Small intestine (tissue), 7 donors: Measurements from ENCODE around the gene CYP46A1. TPM values are rescaled to one million over a fixed set of nuclear protein-coding genes. Genes with fewer than 3 reads are reported as not detected.

Experiments
- DNase-seq, 2 donors: peaks; one replicate each; pipeline versions ENCODE4 v3.0.0 to v3.0.0-alpha.2; 2013
- FAIRE-seq: peaks from 2 replicates; lab custom pipeline; 2012; peaks lifted over from hg19 to GRCh38; lab: Jason Lieb, UNC
- H3K27ac ChIP-seq, 3 donors: one replicate each; pipeline ENCODE4 v1.5.1; 2013; ENCODE audit warnings: low read length in 2 of 3, mild to moderate bottlenecking in 2 of 3, control low read depth in 1 of 3, inconsistent platforms in 1 of 3, low read depth in 1 of 3, moderate library complexity in 1 of 3
- H3K27me3 ChIP-seq, 3 donors: one replicate each; pipeline ENCODE4 v1.6.1; 2013; ENCODE audit warnings: low read length in 3 of 3, inconsistent platforms in 1 of 3; ENCODE audit not compliant: control insufficient read depth in 3 of 3, insufficient read depth in 3 of 3
- H3K36me3 ChIP-seq, 3 donors: one replicate each; pipeline ENCODE4 v1.6.1; 2013; ENCODE audit warnings: low read length in 3 of 3, inconsistent platforms in 1 of 3, low read depth in 1 of 3, mild to moderate bottlenecking in 1 of 3, moderate library complexity in 1 of 3; ENCODE audit not compliant: control insufficient read depth in 3 of 3, insufficient read depth in 2 of 3
- H3K4me1 ChIP-seq, 3 donors: one replicate each; pipeline ENCODE4 v1.6.1; 2013; ENCODE audit warnings: low read length in 2 of 3, inconsistent platforms in 1 of 3, low read depth in 1 of 3, mild to moderate bottlenecking in 1 of 3, moderate library complexity in 1 of 3; ENCODE audit not compliant: control insufficient read depth in 3 of 3, insufficient read depth in 2 of 3
- H3K4me3 ChIP-seq, 3 donors: one replicate each; pipeline ENCODE4 v1.5.1; 2013; ENCODE audit warnings: low read length in 3 of 3, control low read depth in 1 of 3, inconsistent platforms in 1 of 3, low read depth in 1 of 3, mild to moderate bottlenecking in 1 of 3, moderate library complexity in 1 of 3
- H3K9me3 ChIP-seq, 2 donors: one replicate each; pipeline ENCODE4 v1.6.1; 2013; ENCODE audit warnings: low read depth in 1 of 2, low read length in 1 of 2; ENCODE audit not compliant: control insufficient read depth in 2 of 2, insufficient read depth in 1 of 2
- WGBS, 3 donors: extraction: QIAGEN DNeasy Blood & Tissue Kit; methylation state at CpG; one replicate each; pipeline ENCODE4 v1.1.7; 2013; 5-methylcytosine and 5-hydroxymethylcytosine counted together
- polyA plus RNA-seq, 4 donors: library from polyadenylated mRNA; stranded (reverse) in 3 of 4; unstranded in 1 of 4; fragments of 200-250 nt in 3 of 4; fragments of 120-200 nt in 1 of 4; gene quantifications; one replicate each; pipeline versions ENCODE4 v1.2.1 to v1.2.3, GENCODE V29; 2013
- donor health status: healthy with polysubstance abuse.
- donor health status: control.
- donor health status: control.
- donor health status: Bipolar disorder and iron deficiency.
- donor health status: healthy.

Gene CYP46A1
- polyA plus RNA-seq, 4 donors = 0.64 to 0.96 TPM; not detected in 2

DNA sequence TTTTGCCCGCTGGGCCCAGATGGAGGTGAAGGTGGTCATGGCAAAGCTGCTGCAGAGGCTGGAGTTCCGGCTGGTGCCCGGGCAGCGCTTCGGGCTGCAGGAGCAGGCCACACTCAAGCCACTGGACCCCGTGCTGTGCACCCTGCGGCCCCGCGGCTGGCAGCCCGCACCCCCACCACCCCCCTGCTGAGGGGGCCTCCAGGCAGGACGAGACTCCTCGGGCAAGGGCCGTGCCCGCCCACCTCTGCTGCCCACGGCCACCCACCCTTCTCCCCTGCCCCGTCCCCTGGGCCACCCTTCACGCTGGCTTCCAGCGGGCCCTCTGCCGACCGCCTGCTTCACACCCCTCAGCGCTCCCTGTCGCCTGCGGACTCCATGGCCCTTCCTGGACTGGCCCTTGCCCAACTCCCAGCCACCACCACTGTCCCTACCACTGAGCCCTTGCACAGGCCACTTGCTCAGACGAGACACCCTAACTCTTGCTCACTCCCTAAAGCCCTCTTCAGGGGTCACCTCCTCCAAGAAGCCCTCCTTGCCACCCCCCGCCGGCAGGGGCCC lies 42.5 kb downstream of the CYP46A1 start:
- FAIRE-seq (no peak), DNase-seq (no peak)
- H3K4me1 ChIP-seq = peaks cover 0 to 7% (median 0%) of the 10 kb centered on the region in 3 donors
- no peaks in the 10 kb centered on the region for H3K36me3 ChIP-seq
- no peaks in the 10 kb centered on the region for H3K9me3 ChIP-seq
- H3K4me3 ChIP-seq = no peak overlapping the region
- WGBS, 3 donors = 77 to 81% (median 81%) methylated on average over 23 to 26 of the region's 26 CpGs
- no peaks in the 10 kb centered on the region for H3K27me3 ChIP-seq
- no peak overlapping the region for H3K27ac ChIP-seq

GRCh38 chr14:99727096-99727870 lies 43.2 kb downstream of the CYP46A1 start:
- 85 to 90% (median 89%) methylated on average over 22 to 25 of the region's 25 CpGs for WGBS, 3 donors
- no peak for DNase-seq

DNA sequence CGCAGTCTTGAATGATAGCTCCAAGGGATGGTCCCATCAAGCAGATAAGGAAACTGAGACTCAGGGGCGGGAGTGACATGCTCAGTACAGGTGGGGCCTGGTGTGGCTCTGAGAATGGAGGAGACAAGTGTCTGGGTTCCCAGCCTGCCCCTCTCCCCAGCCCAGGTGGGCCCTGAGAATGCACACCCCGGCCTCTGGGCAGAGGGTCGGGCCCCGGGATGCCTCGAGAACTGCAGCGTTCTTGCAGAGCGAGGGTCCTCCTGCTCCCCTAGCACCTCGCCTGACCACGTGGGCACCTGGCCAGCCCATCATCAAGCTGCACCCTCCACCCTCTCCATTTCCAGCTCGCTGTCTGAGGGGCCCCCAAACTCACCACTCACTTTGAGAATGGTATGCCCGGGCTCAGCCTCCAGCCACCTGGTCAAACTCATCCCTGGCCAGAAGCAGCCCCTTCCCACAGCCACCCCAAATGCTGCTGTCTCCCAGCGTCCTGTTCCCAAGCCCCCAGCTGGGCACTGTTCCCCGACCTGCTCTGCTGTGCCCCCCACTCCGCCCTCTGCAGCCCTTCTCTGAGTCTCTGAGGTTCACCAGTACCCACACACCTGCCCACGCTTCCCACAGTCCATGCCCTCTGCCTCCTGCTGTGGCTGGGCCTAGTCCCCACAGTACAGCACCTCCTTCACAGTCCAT lies 44.3 kb downstream of the CYP46A1 start:
- no peak overlapping the region for H3K4me3 ChIP-seq
- 70 to 88% (median 80%) methylated on average over 16 of the region's 16 CpGs for WGBS, 3 donors
- H3K27ac ChIP-seq = no peak overlapping the region
- H3K9me3 ChIP-seq = no peaks in the 10 kb centered on the region
- FAIRE-seq (no peak), DNase-seq (no peak)
- no peaks in the 10 kb centered on the region for H3K27me3 ChIP-seq
- H3K36me3 ChIP-seq = no peaks in the 10 kb centered on the region
- H3K4me1 ChIP-seq = peaks cover 0 to 7% (median 0%) of the 10 kb centered on the region in 3 donors

More at GRCh38 chr14:99727096-99727870, 43.2 kb downstream of the CYP46A1 start:
- Histone ChIP-seq H3K36me3 (no peaks in the 10 kb centered on the region), H3K4me3 (no peak overlapping the region), H3K27ac (no peak overlapping the region), H3K9me3 (no peaks in the 10 kb centered on the region), H3K4me1 (peaks cover 0 to 7% (median 0%) of the 10 kb centered on the region in 3 donors), H3K27me3 (no peaks in the 10 kb centered on the region)
- FAIRE-seq = no peak

DNA sequence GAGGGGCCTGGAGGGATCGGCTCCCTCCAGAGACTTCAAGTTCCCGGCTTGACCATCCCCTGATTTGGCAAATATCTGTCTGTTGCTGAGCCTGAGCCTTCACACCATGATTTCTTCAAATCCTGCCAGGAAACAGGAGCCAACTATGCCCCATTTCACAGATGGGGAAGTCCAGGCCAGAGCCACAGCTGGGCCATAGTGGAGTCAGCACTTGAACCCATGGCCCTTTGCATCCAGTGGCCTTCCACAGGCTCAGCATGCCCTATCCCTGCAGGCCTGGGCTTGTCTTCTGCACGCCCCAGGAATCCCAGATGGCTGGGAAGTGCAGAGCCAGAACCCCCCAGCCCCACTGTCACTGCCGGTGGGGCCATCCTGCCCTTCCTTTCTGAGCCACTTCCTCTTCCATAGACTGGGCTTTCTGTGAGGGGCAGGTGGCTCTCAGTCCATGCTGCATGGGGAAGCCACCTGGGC lies 44.9 kb downstream of the CYP46A1 start:
- DNase-seq (no peak), FAIRE-seq (no peak)
- Histone ChIP-seq H3K4me1 (peaks cover 0 to 7% (median 0%) of the 10 kb centered on the region in 3 donors), H3K9me3 (no peaks in the 10 kb centered on the region), H3K36me3 (no peaks in the 10 kb centered on the region), H3K27ac (no peak overlapping the region), H3K4me3 (no peak overlapping the region), H3K27me3 (no peaks in the 10 kb centered on the region)
- 71 to 78% (median 71%) methylated on average over 4 of the region's 4 CpGs for WGBS, 3 donors

DNA sequence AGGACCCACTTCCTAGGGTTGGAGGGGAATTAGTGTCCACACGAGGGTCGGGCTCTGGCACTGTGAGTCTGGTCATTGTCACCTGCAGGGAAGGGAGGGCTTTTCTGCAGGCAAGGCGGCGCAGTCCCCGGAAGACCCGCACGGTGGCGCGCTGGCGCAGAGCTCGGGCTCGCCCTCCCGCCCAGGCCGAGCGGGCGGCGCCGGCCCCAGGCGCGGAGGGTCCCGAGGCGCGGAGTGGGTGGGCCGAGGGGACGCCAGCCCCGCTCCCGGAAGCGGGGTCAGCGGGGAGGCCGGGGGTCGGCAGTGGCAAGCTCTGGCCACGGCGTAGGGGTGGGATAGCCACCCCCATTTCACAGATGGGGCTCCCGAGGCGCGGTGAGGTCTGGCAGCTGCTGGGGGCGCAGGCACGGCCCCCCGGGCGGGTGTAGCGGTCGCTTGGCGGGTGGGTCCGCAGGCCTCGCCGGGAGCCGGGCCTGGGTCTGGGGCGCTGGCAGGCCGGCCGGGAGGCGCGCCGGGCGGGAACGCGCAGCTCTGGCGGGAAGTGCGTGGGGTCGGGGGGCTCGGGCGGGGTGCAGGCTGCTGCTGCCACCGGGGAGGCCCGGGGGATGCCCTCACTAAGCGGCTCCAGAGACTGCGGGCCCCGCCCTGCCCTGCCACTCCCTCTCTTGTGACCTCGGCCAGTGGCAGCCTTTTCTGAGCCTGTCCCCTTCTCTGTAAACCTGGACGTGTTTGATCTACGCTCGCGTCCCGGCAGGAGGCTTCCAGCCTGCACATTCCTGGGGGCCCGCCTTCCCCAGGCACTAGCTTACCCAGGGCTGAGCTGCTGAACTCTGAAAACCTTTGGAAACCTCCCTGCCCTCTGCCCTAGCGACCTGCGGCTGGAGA lies 46.1 kb downstream of the CYP46A1 start:
- H3K27ac ChIP-seq = peak overlapping the region in 1 of 3 donors; percentile 61
- FAIRE-seq (no peak), DNase-seq (peak; percentile 25 to 86)
- H3K36me3 ChIP-seq = no peaks in the 10 kb centered on the region
- H3K9me3 ChIP-seq = no peaks in the 10 kb centered on the region
- peak overlapping the region in 2 of 3 donors; percentile 36 to 38 for H3K4me3 ChIP-seq
- H3K27me3 ChIP-seq = no peaks in the 10 kb centered on the region
- WGBS, 3 donors = 3 to 5% (median 4%) methylated on average over 37 to 75 of the region's 75 CpGs
- H3K4me1 ChIP-seq = peaks cover 0 to 9% (median 0%) of the 10 kb centered on the region in 3 donors

- Histone ChIP-seq H3K9me3 (no peaks in the 10 kb centered on the region), H3K27me3 (no peaks in the 10 kb centered on the region), H3K4me3 (peak overlapping the region in 1 of 3 donors; percentile 30), H3K27ac (peak overlapping the region in 1 of 3 donors; percentile 61), H3K36me3 (no peaks in the 10 kb centered on the region), H3K4me1 (peaks cover 0 to 9% (median 0%) of the 10 kb centered on the region in 3 donors)
- no peak for FAIRE-seq
- DNase-seq = no peak
- 72 to 76% (median 75%) methylated on average over 12 to 13 of the region's 13 CpGs for WGBS, 3 donors
These were observed 46.9 kb downstream of the CYP46A1 start for GRCh38 chr14:99730876-99731546.

DNA sequence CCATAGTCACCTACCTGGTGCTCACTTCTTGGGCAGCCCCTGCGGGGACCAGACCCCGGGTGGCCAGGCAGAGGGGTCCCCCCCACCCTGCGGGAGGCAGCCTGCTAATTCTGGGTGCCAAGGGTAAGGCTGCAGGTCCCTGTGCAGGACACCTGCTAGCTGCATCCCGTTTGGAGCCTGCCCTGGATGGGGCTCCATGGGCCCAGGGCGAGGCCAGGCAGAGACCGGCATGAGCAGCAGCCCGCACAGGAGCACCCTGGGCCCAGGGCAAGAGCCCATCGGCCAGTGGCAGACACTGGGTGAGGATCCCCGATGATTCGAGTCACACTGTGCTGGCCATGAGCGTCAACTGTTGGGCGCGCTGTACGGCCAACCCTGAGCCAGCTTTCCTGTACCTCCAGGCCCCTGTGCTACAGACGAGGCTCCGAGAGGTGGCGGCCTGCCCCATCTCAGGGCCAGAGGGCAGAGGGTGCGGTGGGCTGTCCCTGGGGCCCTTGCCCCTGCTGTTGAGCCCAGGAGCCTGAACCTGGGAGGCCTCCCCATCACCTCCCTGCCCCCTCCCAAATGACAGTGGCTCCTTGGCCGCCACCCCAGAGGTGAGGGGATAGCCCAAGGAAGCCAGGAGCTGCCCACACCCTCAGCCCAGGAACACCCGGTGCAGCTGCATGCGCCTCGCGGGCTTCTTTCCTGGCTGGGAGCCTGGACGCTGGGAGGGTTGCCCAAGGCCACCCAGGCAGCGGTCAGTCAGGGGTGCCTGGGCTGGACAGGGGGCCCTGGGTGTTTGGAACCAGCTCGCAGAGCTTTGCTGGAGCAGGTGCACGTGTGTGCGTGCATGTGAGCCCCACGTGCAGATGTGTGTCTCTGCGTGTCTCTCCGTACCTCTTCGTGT lies 47.7 kb downstream of the CYP46A1 start:
- no peak for DNase-seq
- Histone ChIP-seq H3K36me3 (no peaks in the 10 kb centered on the region), H3K9me3 (no peaks in the 10 kb centered on the region), H3K27ac (no peak overlapping the region), H3K4me1 (peaks cover 0 to 11% (median 0%) of the 10 kb centered on the region in 3 donors), H3K27me3 (peaks cover 0 to 2% (median 0%) of the 10 kb centered on the region in 3 donors), H3K4me3 (no peak overlapping the region)
- WGBS, 3 donors = 60 to 81% (median 63%) methylated on average over 31 to 32 of the region's 32 CpGs
- FAIRE-seq = no peak
